Pancreas (tissue), 10 donors: ENCODE data around the gene CDIPT. TPM values are rescaled to one million over a fixed set of nuclear protein-coding genes. Genes with fewer than 3 reads are reported as not detected.

Source experiments
- ATAC-seq, 4 donors: fragments of 200-7000 bp; cut with Tn5 transposase; one replicate each; pipeline versions ENCODE4 v1.8.0 to v1.9.1; 2020; ENCODE audit warnings: mild to moderate bottlenecking in 4 of 4, moderate library complexity in 4 of 4
- DNase-seq, 6 donors: peaks; one replicate each; pipeline ENCODE4 v3.0.0-alpha.2; 2020
- FAIRE-seq: peaks from 2 replicates; lab custom pipeline; 2012; peaks lifted over from hg19 to GRCh38; lab: Jason Lieb, UNC
- H3K27ac ChIP-seq, 4 donors: fragments of 200-600 bp; sonication (generic); 1 replicate in 3 of 4; 2 replicates in 1 of 4; pipeline versions ENCODE4 v1.5.0 to v1.8.0; 2020
- H3K27me3 ChIP-seq, 4 donors: fragments of 200-600 bp; one replicate each; pipeline ENCODE4 v1.8.0; 2021
- H3K36me3 ChIP-seq, 3 donors: fragments of 200-600 bp; sonication (generic) in 1 of 3; one replicate each; pipeline versions ENCODE4 v1.5.0 to v1.8.0; 2020 to 2021
- H3K4me1 ChIP-seq, 3 donors: fragments of 200-600 bp; one replicate each; pipeline ENCODE4 v1.8.0; 2021
- H3K4me3 ChIP-seq, 4 donors: fragments of 200-600 bp; sonication (generic) in 2 of 4; one replicate each; pipeline versions ENCODE4 v1.5.0 to v1.8.0; 2020 to 2021
- H3K9me3 ChIP-seq, 4 donors: fragments of 200-600 bp; one replicate each; pipeline ENCODE4 v1.8.0; 2021
- WGBS, 2 donors: extraction: QIAGEN DNeasy Blood & Tissue Kit; methylation state at CpG; one replicate each; pipeline ENCODE4 v1.1.7; 2013; 5-methylcytosine and 5-hydroxymethylcytosine counted together
- intact Hi-C, 3 donors: fragments of 100-400 bp; cut with DNase I; formaldehyde crosslinking; loops; one replicate each; pipeline versions ENCODE4 v1.11.1 to v1.14.2; 2022
- polyA plus RNA-seq, 2 donors: library from polyadenylated mRNA; stranded (reverse); fragments of 200-250 nt; gene quantifications; one replicate each; pipeline ENCODE4 v1.2.3, GENCODE V29; 2013
- total RNA-seq, 6 donors: library from RNA; stranded (reverse); fragmentation: NEBNext Ultra II Directional in 4 of 6; extraction: Animal tissue kit (Norgen Biotek cat#: 25700) in 4 of 6; gene quantifications; one replicate each; pipeline versions ENCODE4 v1.2.1 to v1.2.4, GENCODE V29; 2021 to 2023
- TF ChIP-seq, protein P1 (sequence below), 4 donors: fragments of 200-600 bp; sonication (generic) in 3 of 4; IDR thresholded peaks; one replicate each; pipeline versions ENCODE4 v1.5.0 to v1.8.0; 2021; ENCODE audit warnings: antibody characterized with exemption in 4 of 4
- donor health status: healthy with polysubstance abuse.
- donor health status: DM: no; HTN: no; CAD: no; lungs with moderate emphysema.
- donor health status: DM: no; HTN: no; CAD: no.
- donor health status: control.
- donor health status: control.
- donor health status: Bipolar disorder and iron deficiency.
- donor health status: DM: yes; HTN: yes; CAD: no.
- donor health status: DM: no; HTN: no; CAD: no.
- donor health status: DM: no; HTN: no; CAD: no.
- donor health status: DM: yes; HTN: yes; CAD: no.

CDIPT gene
- total and polyA plus RNA-seq, 8 donors = 31.9 to 69.8 (median 43.6) TPM

DNA sequence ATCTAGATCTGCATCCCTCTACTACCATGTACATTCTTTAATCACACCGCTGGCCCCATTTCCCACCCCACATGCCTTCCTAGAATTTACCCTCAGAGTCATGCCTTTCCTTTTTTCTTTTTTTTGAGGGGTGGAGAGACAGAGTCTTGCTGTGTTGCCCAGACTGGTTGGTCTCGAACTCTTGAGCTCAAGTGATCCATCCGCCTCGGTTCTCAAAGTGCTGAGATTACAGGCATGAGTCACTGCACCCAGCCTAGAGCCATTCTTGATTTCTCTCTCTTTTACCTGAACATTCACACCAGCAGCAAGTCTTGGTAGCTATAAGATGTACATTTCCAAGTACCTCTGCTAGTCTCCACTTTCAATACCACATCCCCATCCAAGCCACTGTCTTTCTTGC is 44.9 kb downstream of the CDIPT start:
- peak overlapping the region in 2 of 4 donors; percentile 22 to 90 for H3K27ac ChIP-seq
- WGBS, 2 donors = 67 to 74% methylated on average over 4 of the region's 4 CpGs
- H3K4me3 ChIP-seq = no peak overlapping the region
- peaks cover 0 to 8% (median 0%) of the 10 kb centered on the region in 3 donors for H3K36me3 ChIP-seq
- H3K9me3 ChIP-seq = no peaks in the 10 kb centered on the region
- peaks cover 17 to 45% (median 30%) of the 10 kb centered on the region in 3 donors for H3K4me1 ChIP-seq
- TF ChIP-seq, protein P1, sequence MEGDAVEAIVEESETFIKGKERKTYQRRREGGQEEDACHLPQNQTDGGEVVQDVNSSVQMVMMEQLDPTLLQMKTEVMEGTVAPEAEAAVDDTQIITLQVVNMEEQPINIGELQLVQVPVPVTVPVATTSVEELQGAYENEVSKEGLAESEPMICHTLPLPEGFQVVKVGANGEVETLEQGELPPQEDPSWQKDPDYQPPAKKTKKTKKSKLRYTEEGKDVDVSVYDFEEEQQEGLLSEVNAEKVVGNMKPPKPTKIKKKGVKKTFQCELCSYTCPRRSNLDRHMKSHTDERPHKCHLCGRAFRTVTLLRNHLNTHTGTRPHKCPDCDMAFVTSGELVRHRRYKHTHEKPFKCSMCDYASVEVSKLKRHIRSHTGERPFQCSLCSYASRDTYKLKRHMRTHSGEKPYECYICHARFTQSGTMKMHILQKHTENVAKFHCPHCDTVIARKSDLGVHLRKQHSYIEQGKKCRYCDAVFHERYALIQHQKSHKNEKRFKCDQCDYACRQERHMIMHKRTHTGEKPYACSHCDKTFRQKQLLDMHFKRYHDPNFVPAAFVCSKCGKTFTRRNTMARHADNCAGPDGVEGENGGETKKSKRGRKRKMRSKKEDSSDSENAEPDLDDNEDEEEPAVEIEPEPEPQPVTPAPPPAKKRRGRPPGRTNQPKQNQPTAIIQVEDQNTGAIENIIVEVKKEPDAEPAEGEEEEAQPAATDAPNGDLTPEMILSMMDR (IDR thresholded peaks at IDR 0.05) = no peak
- FAIRE-seq (no peak), ATAC-seq (no peak), DNase-seq (no peak)
- H3K27me3 ChIP-seq = no peaks in the 10 kb centered on the region
- intact Hi-C loops = no loop called here

DNA sequence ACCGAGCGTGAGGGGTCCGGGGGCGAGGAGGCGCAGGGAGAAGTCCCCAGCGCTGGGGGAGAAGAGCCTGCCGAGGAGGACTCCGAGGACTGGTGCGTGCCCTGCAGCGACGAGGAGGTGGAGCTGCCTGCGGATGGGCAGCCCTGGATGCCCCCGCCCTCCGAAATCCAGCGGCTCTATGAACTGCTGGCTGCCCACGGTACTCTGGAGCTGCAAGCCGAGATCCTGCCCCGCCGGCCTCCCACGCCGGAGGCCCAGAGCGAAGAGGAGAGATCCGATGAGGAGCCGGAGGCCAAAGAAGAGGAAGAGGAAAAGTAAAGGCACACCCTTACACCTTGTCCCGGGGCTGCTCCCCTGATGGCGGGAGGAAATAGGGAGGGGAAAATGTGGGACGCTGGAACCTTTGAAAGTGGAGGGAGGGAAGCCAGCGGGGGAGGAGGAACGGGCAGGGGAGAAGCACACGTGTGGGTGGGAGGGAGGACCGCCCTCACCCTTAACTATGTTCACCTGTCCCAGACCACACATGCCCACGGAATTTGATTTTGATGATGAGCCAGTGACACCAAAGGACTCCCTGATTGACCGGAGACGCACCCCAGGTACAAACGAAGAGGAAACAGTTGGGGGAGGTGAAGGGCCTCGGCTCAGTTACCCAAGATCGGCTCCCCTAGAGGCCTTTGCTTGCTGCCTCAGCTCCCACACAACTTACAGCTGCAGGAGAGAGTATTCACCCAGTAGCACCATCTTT is 46.2 kb downstream of the CDIPT start:
- Histone ChIP-seq H3K4me1 (peaks cover 9 to 37% (median 18%) of the 10 kb centered on the region in 3 donors), H3K27ac (peak overlapping the region; percentile 78 to 94 (median 87)), H3K27me3 (no peaks in the 10 kb centered on the region), H3K9me3 (no peaks in the 10 kb centered on the region), H3K4me3 (peak overlapping the region; percentile 43 to 84 (median 60)), H3K36me3 (peaks cover 0 to 8% (median 0%) of the 10 kb centered on the region in 3 donors)
- ATAC-seq = peak; percentile 38 to 49 (median 48)
- TF ChIP-seq, protein P1 (IDR thresholded peaks at IDR 0.05) = no peak
- 1 to 2% methylated on average over 37 of the region's 37 CpGs for WGBS, 2 donors
- intact Hi-C loops = no loop called here
- DNase-seq = peak; percentile 72 to 90 (median 76)
- FAIRE-seq = no peak

DNA sequence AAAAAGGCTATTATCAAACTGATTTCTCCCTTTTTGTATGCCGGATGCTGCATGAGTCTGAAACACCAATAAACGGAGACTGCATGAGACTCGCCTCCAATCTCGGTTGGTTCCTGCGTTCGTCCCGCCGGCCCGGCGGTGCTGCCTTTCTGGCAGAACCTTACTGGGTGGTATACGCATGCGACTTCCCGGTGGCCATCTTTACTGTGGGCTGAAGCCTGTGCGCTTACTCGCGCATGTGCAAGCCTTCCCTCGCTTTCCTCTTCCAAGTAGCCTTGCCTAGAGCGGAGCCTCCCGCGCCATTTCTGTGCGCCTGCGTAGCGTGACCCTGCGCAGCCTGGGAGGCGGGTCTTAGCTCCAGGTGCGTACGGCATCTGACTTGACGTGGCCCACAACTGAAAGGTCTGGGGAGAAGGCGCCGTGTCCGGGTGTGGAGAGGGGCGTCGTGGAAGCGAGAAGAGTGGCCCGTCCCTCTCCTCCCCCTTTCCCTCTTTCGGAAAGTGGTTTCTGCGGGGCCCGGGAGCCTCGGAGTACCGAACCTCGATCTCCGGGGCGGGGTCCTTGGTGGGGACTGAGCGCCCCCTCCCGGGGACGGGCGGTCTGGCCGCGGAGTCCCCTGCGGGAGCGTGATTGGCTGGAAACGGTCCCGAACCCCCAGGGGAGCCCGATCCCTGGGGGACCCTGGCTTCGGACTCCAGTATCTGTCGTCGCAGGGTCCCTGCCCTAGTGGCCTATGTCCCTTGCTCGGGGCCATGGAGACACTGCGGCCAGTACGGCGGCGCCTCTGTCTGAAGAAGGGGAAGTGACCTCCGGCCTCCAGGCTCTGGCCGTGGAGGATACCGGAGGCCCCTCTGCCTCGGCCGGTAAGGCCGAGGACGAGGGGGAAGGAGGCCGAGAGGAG is 47.0 kb downstream of the CDIPT start, which contains the start of gene PAGR1:
Gene PAGR1 (plus strand): TSS at position 360 of the 901 bp plus-strand sequence. CDS start 374 bp downstream, at position 734.
- 0% methylated on average over 65 to 70 of the region's 70 CpGs for WGBS, 2 donors
- H3K27me3 ChIP-seq = no peaks in the 10 kb centered on the region
- H3K4me3 ChIP-seq = peak within 1 kb of the TSS; percentile 43 to 84 (median 60)
- H3K36me3 ChIP-seq = peaks cover 0 to 8% (median 0%) of the 10 kb centered on the region in 3 donors
- peak; percentile 72 to 82 (median 78) for ATAC-seq
- intact Hi-C loops = no loop called here
- TF ChIP-seq, protein P1 (IDR thresholded peaks at IDR 0.05) = peak; percentile 81 to 94 (median 87)
- peak; percentile 79 for FAIRE-seq
- DNase-seq = peak; percentile 95 to 99 (median 98)
- H3K9me3 ChIP-seq = no peaks in the 10 kb centered on the region
- H3K4me1 ChIP-seq = peaks cover 9 to 35% (median 16%) of the 10 kb centered on the region in 3 donors
- H3K27ac ChIP-seq = peak within 1 kb of the TSS; percentile 78 to 94 (median 87)

DNA sequence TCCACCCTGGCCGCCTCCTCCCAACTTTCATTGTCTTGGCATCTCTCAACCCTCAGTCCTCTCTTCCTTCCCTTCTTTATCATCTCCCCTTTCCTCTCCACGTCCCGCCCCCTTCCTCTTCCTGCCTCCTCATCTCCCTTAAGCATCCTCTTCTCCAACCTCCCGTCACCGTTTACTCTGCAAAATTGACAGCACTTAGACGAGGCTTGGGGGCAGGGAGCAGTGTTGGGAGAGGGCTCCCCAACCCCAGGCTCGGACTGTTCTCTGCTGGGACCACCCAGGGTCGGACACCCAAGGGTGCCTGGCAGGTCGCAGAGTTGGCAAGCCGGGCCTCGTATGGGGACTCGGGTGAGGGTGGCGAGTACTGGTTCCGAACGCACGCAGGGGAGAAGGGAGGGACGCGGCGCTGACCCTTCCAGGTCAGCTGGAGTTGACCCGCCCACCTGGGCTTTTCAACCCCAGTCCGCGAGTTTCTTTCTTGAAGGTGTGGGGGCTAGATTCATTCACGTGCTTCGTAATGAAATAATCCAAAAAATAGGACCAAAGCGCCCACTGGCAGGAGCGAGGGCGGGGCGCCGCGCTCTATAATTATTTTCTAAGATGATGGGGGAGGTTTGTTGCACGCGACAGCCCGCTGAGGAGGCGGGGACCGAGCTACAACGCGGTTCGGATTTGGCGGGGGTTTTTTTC is 47.8 kb downstream of the CDIPT start:
- FAIRE-seq (no peak), ATAC-seq (no peak), DNase-seq (peak in 5 of 6 donors; percentile 44 to 83 (median 63))
- WGBS, 2 donors = 12 to 15% methylated on average over 39 of the region's 39 CpGs
- peak overlapping the region in 3 of 4 donors; percentile 84 to 94 (median 90) for H3K27ac ChIP-seq
- H3K36me3 ChIP-seq = peaks cover 0 to 8% (median 0%) of the 10 kb centered on the region in 3 donors
- no peaks in the 10 kb centered on the region for H3K9me3 ChIP-seq
- H3K4me1 ChIP-seq = peaks cover 9 to 42% (median 16%) of the 10 kb centered on the region in 3 donors
- intact Hi-C loops = no loop called here
- H3K4me3 ChIP-seq = peak overlapping the region; percentile 26 to 84 (median 60)
- TF ChIP-seq, protein P1 (IDR thresholded peaks at IDR 0.05) = no peak
- no peaks in the 10 kb centered on the region for H3K27me3 ChIP-seq
